Measurements from ENCODE around the gene PPP6R2.

The PPP6R2 gene

DNA sequence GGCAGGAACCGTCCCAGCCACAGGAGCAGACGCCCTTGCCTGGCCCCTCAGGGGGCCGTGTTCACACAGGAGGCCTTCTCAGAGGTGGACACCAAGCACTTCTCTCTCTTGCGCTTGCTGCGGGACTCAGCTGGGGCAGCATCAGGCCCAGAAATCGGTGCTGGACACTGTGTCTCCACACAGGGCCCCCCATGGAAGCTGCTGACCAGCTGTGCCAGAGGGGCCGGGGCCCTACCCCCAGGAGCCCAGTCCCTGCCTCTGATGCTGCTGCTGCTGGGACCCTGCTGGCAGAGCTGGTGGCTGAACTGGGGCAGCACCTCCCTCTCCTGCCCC, 39.6 kb upstream of the PPP6R2 start:
- peaks cover 4% of the 10 kb centered on the region for H3K4me1 ChIP-seq (ENCODE audit: low read depth, poor library complexity, severe bottlenecking)
- no peak overlapping the region for H3K4me3 ChIP-seq (IDR thresholded peaks at IDR 0.05; ENCODE audit: insufficient read depth, low read depth, low read length)

DNA sequence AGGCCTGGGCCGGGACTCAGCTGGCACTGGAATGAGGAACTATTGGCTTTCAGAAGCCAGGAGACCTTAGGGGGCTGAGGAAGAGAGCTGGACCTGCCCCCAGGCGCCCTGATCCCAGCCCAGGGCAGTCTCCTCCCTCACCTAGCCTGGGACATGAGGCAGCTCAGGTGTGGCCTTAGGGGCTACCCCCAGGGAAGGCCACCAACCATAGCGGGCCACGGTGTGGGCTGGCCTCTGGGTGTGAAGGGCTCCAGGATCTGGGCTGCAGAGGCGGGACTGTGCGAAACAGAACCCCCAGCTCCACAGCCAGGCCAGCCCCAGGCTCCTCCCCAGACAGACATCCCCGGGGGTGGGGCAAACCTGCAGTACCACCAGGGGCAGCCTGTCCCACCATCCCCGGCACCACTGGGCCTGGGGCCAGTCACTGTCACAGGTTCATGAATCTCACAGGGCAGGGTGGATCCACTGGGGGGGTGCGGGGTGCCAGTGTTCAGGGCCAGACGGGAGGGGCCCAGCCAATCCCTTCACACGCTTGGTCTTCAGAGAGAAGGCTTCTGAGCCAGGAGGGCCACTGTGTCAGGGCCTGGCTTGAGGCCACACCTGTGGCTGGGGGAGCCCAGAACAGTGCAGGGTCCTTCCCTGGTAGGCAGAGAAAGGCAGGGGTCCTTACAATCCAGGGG, 39.1 kb upstream of the PPP6R2 start:
- Histone ChIP-seq H3K27me3 (ENCODE audit: insufficient read depth, low read depth) (no peaks in the 10 kb centered on the region), H3K9ac (no peak overlapping the region), H3K4me1 (ENCODE audit: low read depth, poor library complexity, severe bottlenecking) (peaks cover 4% of the 10 kb centered on the region), H3K27ac (no peak overlapping the region), H3K36me3 (ENCODE audit: insufficient read depth) (no peaks in the 10 kb centered on the region), H2AFZ (ENCODE audit: low read depth) (no peak overlapping the region), H3K4me2 (no peak overlapping the region), H4K20me1 (ENCODE audit: insufficient read depth) (no peaks in the 10 kb centered on the region), H3K79me2 (ENCODE audit: insufficient read depth, low read depth) (no peaks in the 10 kb centered on the region), H3K4me3 (IDR thresholded peaks at IDR 0.05; ENCODE audit: insufficient read depth, low read depth, low read length) (no peak overlapping the region)
- TF ChIP-seq, protein P1, sequence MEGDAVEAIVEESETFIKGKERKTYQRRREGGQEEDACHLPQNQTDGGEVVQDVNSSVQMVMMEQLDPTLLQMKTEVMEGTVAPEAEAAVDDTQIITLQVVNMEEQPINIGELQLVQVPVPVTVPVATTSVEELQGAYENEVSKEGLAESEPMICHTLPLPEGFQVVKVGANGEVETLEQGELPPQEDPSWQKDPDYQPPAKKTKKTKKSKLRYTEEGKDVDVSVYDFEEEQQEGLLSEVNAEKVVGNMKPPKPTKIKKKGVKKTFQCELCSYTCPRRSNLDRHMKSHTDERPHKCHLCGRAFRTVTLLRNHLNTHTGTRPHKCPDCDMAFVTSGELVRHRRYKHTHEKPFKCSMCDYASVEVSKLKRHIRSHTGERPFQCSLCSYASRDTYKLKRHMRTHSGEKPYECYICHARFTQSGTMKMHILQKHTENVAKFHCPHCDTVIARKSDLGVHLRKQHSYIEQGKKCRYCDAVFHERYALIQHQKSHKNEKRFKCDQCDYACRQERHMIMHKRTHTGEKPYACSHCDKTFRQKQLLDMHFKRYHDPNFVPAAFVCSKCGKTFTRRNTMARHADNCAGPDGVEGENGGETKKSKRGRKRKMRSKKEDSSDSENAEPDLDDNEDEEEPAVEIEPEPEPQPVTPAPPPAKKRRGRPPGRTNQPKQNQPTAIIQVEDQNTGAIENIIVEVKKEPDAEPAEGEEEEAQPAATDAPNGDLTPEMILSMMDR (conservative IDR thresholded peaks at IDR 0.05; ENCODE audit: low read depth, low read length) = no peak

More for the DNA sequence above, 39.6 kb upstream of the PPP6R2 start:
- Histone ChIP-seq H3K27me3 (ENCODE audit: insufficient read depth, low read depth) (no peaks in the 10 kb centered on the region), H4K20me1 (ENCODE audit: insufficient read depth) (no peaks in the 10 kb centered on the region), H3K4me2 (no peak overlapping the region), H2AFZ (ENCODE audit: low read depth) (no peak overlapping the region), H3K79me2 (ENCODE audit: insufficient read depth, low read depth) (no peaks in the 10 kb centered on the region), H3K9ac (no peak overlapping the region), H3K36me3 (ENCODE audit: insufficient read depth) (no peaks in the 10 kb centered on the region), H3K27ac (no peak overlapping the region)
- TF ChIP-seq, protein P1 (conservative IDR thresholded peaks at IDR 0.05; ENCODE audit: low read depth, low read length) = no peak

DNA sequence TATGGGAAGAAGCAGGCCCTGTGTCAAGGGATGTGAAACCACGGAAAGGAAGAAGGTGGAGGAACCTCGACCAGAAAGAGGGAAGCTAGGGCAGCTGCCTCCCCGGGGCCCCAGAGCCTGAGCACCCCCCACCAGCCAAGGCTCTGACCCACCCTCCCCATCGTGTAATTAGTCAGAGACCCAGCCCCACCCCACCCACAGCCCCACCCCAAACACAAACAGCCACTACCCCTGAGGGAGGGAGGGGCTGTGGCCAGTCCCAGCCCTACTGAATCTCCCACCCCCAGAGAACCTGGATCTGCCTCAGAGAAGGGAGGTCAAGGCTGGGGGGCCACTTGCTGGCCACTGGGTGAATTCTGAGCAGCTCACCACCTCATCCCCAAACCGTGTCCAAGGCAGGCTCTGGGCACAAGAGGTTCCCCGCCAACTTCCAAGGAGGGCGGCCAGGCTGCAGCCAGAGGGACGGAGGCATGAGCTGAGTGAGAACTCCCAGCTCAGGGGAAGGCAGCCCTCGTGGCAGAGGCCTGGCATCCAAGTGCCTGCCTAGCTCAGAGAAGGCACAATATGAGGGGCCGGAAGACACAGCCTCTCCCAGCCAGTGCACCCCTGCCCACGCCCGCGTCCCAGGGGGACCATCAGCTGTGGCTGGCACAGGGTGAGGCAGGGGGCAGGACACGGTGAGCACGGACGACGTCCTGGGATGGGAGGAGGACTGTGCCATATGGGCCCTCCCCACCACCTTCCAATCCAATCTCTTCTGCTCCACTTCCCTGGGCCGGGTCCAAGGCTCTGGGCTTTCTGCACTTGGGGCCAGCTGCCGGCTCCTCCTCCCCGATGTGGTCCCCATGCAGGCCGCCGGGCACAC, 38.4 kb upstream of the PPP6R2 start:
- Histone ChIP-seq H3K36me3 (ENCODE audit: insufficient read depth) (no peaks in the 10 kb centered on the region), H3K4me2 (no peak overlapping the region), H4K20me1 (ENCODE audit: insufficient read depth) (no peaks in the 10 kb centered on the region), H3K9ac (no peak overlapping the region), H2AFZ (ENCODE audit: low read depth) (no peak overlapping the region), H3K79me2 (ENCODE audit: insufficient read depth, low read depth) (no peaks in the 10 kb centered on the region), H3K4me1 (ENCODE audit: low read depth, poor library complexity, severe bottlenecking) (peaks cover 4% of the 10 kb centered on the region), H3K4me3 (IDR thresholded peaks at IDR 0.05; ENCODE audit: insufficient read depth, low read depth, low read length) (no peak overlapping the region), H3K27me3 (ENCODE audit: insufficient read depth, low read depth) (no peaks in the 10 kb centered on the region), H3K27ac (no peak overlapping the region)
- TF ChIP-seq, protein P1 (conservative IDR thresholded peaks at IDR 0.05; ENCODE audit: low read depth, low read length) = no peak

DNA sequence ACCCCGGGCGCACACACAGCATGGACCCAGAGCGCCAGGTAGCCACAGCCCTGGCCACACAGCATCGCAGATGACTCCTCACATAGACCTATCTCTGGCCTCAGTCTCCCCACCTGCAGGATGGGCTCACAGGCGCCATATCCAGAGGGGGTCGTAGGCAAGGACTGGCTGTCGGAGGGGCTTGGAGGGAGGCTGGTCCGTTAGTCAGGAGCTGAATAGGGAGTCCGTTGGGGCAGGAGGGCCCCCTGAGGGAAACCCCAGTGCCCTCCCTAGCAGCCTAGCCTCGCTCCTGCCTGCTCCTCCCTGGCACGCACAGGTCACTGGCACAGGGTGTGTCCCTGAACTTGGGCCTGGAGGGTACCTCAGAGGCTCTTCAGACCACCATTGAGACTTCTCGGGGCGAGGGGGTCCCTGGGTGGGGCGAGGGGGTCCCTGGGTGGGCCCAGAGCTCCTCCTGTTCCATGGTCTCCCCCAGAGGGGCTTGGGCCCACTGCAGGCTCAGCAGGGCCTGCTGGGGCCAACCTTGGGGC, 37.7 kb upstream of the PPP6R2 start:
- H3K4me3 ChIP-seq (IDR thresholded peaks at IDR 0.05; ENCODE audit: insufficient read depth, low read depth, low read length) = no peak overlapping the region
- H3K4me1 ChIP-seq (ENCODE audit: low read depth, poor library complexity, severe bottlenecking) = peaks cover 4% of the 10 kb centered on the region
- TF ChIP-seq, protein P1 (conservative IDR thresholded peaks at IDR 0.05; ENCODE audit: low read depth, low read length) = no peak
- H3K27ac ChIP-seq = no peak overlapping the region
- H3K36me3 ChIP-seq (ENCODE audit: insufficient read depth) = no peaks in the 10 kb centered on the region
- no peaks in the 10 kb centered on the region for H3K79me2 ChIP-seq (ENCODE audit: insufficient read depth, low read depth)
- H3K27me3 ChIP-seq (ENCODE audit: insufficient read depth, low read depth) = no peaks in the 10 kb centered on the region
- H4K20me1 ChIP-seq (ENCODE audit: insufficient read depth) = no peaks in the 10 kb centered on the region
- no peak overlapping the region for H2AFZ ChIP-seq (ENCODE audit: low read depth)
- H3K9ac ChIP-seq = no peak overlapping the region
- H3K4me2 ChIP-seq = no peak overlapping the region; the same call in 1 of the 2 replicates
